SK-MEL-5 (cell line): ENCODE results near the gene SIAH1. TPM values are rescaled to one million over a fixed set of nuclear protein-coding genes. Genes with fewer than 3 reads are reported as not detected.
"Not testable (repeated sequence)": the region's sequence is repeated elsewhere in the genome, so short reads cannot be mapped to it uniquely, and the experiment has no call there.

Source experiments
- DNase-seq: peaks from one replicate; pipeline ENCODE4 v3.0.0-alpha.2; 2016; ENCODE audit warnings: low read depth, low spot score
- in situ Hi-C: cut with HindIII; loops from 2 replicates; pipeline ENCODE4 v1.10.0; 2016; ENCODE audit warnings: low sequenced_read_pairs, high pct_unique_total_duplicates, low pct_unique_long_range_greater_than_20kb
- polyA plus RNA-seq, 2 experiments: library from polyadenylated mRNA; depleted of rRNA; stranded (reverse); fragments of >200 nt; gene quantifications; 2 replicates each; pipeline ENCODE4 v1.2.3, GENCODE V29; 2015
- total RNA-seq: library from RNA; depleted of rRNA; stranded (reverse); fragments of >200 nt; shearing (Covaris generic); gene quantifications from 2 replicates; pipeline ENCODE4 v1.2.3, GENCODE V29; 2014; rRNA removed

The SIAH1 gene, protein sequence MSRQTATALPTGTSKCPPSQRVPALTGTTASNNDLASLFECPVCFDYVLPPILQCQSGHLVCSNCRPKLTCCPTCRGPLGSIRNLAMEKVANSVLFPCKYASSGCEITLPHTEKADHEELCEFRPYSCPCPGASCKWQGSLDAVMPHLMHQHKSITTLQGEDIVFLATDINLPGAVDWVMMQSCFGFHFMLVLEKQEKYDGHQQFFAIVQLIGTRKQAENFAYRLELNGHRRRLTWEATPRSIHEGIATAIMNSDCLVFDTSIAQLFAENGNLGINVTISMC
- 33.2 and 34.7 TPM in 2 replicates for total RNA-seq
- polyA plus RNA-seq (2015; cell fraction: cytosol; rRNA removed), result 24.2 and 28.1 TPM in 2 replicates
- polyA plus RNA-seq (2015; cell fraction: nucleus; rRNA removed), result 22.9 and 34.8 TPM in 2 replicates

DNA sequence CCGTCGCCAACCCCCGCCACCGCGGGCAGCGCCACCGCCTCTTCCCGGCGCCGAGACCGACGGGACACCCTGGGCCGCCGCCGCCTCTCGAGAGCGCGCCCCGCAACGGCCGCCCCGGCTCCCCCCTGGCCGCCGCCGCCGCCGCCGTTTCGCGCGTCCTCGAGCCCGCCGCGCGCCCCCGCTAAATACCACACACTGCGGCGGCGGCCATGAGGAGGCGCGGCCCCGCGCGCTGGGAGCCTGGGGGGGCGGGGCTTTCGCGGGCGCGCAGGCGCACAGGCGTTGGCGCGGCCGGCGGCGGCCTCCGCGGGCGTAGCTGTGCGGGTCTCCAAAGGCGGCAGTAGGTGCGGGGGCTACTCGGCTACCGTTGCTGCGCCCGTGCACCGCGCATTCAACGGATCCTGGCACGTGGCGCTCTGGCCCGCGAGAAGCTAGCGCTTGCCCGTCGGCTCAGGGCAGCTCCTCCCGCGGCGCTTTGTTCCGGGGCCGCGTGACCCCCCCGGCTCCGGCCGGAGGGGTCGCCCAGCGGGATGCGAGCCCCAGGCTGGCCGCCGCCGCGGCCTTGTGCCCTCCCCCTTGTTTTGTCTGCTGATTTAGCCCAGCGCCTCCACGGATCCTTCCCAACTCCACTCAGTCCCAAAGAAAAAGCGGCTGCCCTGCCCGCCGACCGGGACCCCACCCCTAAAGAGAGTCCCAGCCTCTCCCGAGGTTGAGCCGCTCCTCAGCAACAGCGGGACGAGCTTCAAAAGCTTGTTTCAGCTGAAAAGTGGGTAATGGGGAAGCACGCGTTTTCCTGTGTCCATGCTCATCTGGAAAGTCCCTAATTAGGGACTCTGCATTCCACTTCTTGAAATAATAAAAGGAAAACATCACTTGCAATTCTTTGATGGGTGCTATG lies at the start of gene SIAH1:
Gene SIAH1, minus strand, starts transcription at position 161 of the 898 bp plus-strand sequence. CDS start 22,985 bp downstream, outside the sequence.
- in situ Hi-C loops, result no loop called here
- peak; percentile 75 for DNase-seq

DNA sequence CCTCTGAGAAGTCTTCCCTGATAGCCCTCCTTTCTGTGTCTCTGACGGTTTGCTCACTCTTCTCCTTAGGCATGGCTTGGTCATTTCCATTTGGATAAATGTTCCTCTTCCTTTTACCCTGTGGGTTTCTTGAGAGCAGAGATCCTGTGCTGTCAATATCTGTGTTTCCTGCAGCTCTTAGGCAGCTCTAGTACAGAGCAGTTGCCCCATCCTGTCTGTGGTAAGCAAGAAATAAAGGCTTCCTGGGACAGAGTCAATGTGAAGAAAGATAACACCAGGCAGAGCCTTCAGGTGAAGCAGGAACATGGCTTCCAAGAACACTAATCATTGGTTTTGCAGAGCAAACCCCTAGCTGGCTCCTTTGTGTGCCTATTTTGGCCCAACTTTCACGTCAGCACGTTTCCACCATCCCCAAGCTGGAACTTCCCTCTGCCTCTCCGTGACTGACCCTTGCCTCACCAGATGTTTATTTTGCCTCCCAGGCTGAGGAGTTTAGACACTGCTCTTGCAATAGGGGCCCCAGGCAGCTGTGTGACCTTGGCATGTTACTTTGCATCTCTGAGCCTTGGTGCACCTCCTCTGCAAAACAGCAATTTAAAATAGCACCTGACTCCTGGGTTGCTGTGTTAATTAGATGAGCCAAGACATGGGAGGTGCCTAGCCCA lies 49.6 kb upstream of the SIAH1 start:
- DNase-seq, result no peak
- in situ Hi-C loops, result no loop called here

DNA sequence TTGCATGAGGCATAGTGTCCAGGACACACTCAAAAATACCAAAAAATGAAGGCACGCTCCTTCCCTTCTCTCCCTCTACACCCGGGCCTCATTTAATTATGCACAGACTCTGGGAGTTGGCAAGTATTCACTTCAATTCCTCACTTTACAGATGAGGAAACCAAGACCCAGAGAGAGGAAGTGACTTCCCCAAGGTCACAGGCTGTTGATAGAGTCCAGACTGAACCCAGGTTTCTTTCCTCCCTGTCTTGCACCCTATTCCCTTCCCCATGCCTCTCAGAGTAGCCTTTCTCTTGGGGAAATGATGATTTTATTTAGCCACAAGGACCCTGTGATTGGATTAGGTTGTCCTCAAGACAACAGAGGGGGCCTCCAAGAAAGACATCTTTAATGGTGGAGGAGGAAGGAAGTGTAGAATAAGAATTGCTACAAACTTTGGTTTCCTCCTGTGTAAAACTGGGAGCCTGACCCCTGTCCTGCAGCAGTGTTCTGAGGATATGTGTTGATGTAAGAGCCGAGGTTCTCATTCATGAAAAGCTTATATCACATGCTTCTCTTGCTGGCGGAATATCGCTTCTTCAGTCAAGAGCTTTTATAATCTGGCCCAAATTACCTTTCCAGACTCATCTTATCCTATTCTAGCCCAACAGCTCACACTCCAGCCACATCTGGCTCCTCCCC lies 48.8 kb upstream of the SIAH1 start:
- in situ Hi-C loops, result no loop called here
- no peak for DNase-seq

DNA sequence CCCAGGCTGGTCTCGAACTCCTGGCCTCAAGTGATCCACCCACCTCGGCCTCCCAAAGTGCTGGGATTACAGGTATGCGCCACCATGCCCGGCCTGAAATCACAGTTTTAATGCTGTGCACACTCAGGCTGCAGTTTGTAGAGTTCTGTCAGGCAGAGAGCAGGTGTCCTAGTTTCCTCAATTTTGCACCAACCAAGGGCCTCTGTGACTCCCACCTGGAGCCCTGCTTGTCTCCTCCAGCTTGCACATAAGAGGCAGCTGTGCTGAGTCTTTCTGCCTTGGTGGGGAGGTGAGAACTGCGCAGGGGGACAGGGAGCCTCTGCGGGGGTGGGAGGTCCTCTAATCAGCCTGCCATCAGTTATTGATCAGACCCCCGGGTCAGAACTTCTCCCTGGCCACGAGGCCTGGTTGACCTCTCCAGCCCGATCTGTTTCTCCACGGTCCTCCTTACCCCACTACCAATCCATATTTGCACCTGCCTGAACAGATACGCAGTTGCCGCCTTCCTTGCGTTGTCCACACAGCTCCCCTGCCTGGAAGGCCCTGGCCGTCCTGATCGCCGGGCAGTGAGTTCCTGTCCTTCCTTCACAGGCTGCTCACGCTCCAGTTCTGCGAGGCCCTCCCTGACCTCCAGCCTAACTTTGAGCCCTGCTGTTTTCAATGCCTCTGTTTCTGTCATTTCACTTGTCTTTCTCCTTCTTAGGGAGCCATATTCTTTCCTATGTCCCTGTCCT lies 48.1 kb upstream of the SIAH1 start:
- DNase-seq, result no peak
- in situ Hi-C loops, result no loop called here

DNA sequence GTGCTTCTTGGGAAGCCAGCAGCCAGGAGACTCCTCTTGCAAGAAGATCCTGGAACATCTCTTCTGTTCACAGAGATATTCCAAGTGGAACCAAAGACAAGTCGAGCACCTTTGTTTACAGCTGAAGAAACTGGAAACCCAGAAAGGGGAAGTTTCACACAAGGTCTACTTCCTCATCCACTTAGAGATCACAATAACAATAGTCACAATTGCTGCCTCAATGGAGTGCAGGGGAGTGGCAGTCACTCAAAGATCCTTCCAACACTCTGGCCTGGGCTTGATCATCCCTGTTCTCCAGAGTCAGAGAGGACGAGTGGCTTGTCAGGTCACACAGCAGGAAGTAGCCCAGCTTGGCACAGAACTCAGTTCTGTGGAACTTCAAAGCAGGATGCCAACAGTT lies 46.9 kb upstream of the SIAH1 start:
- in situ Hi-C loops, result no loop called here
- DNase-seq, result no peak

DNA sequence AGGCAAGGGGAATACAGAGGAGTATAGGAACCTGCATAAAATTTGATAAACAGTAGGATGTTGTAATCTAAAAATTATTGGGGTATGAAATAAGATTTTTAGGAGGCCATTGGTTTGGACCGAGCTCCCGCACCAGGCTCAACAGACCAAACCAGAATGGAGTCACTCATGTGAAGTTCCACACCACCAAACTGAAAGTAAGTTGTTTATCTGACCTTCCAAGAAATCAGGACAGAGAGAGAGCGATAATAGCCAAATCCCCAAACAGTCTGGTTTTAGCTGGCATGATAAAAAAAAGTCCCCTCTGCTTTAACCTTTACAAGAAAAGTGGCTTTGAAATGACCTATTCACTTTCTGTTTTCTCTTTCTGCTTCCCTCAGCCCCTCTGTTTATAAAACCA lies 45.7 kb upstream of the SIAH1 start:
- in situ Hi-C loops, result no loop called here
- DNase-seq, result no peak

DNA sequence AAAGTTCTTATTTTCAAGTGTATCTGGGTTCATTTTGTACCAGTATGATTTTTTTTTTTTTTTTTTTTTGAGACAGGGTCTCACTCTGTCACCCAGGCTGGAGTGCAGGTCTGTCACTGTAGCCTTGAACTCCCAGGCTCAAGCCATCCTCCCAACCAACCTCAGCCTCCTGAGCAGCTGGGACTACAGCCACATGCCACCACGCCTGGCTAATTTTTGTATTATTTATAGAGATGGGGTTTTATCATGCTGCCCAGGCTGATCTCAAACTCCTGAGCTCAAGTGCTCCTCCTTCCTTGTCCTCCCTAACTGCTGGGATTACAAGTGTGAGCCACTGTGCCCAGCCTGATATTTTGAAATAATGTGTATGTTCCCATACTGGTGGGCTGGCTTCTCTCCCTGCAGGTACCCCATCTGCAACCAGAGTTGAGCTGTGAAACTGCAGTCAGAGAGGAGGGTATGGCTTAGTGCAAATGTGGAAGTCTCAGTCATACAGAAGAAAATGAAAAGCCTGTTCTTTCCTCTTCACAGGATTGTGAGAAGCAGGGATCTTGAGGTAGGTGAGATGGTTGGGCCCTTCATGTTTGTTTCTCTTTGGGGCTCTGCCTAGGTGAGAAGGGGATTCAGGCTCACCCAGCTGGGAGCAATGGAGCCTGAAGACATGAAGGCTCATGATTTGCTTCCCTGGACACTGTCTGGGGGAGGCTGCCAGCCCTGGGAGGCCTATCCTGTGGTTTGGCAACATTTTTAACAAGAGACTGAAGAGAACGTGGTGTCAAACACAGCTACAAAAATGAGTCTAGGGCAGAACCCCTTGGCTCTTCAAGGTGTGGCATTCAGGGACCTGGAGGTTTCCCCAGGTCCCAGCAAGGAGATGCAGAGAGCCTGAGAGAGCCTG lies 41.3 kb upstream of the SIAH1 start:
- no peak for DNase-seq
- in situ Hi-C loops, result no loop called here

DNA sequence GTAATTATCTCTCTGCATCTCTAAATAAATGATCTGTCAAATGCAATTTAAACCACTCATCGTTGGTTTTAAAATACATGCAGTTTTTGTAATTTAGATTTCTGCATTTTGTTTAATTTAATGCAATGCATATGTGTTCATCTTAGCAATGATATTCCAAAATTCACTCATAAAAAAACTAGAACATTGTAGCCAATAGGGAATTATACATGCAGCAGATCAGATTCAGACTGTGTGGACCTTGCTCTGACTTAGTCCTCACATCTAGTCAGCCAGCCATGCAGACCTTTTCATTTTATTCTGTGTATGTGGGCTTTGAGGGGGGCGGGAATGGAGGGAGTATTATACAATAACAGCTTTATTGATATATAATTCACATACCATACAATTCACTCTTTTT lies 37.3 kb upstream of the SIAH1 start:
- in situ Hi-C loops, result no loop called here
- no peak for DNase-seq

DNA sequence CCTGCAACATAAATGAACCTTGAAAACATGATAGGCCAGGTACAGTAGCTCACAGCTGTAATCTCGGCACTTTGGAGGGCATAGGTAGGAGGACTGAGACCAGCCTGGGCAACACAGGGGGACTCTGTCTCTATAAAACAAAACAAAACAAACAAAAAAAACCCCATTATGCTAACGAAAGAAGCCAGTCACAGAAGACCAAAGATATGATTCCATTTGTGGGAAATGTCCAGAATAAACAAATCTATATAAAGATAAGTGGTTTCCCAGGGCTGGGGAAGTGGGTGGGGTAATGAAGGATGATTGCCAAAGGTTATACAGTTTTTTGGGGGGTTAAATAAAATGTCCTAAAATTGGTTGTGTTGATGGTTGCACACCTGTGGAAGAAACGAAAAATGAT lies 36.5 kb upstream of the SIAH1 start:
- no peak for DNase-seq
- in situ Hi-C loops, result no loop called here

DNA sequence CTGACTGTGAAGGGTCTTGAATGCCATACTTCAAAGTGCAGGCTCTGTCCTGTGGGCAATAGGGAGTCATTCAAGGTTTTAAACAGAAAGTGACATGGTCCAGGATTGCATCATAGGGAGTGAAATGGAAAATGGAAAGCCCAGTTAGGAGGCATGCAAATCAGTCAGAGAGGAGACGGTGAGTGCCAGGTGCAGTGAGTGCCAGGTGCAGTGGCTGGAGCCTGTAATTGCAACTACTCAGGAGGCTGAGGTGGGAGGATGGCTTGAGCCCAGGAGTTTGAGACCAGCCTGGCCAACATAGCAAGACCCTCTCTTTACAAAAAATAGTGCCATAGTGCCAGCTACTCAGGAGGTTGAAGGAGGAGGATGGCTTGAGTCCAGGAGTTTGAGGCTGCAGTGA lies 35.2 kb upstream of the SIAH1 start:
- DNase-seq, result no peak
- in situ Hi-C loops, result no loop called here

DNA sequence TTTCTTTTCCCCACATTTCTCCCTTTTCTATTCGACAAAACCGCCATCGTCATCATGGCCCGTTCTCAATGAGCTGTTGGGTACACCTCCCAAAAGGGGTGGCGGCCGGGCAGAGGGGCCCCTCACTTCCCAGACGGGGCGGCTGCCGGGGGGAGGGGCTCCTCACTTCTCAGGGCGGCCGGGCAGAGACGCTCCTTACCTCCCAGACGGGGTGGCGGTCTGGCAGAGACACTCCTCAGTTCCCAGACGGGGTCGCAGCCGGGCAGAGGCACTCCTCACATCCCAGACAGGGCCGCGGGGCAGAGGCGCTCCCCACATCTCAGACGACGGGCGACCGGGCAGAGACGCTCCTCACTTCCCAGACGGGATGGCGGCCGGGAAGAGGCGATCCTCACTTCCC lies 31.4 kb upstream of the SIAH1 start:
- in situ Hi-C loops, DNase-seq: not testable (repeated sequence)

DNA sequence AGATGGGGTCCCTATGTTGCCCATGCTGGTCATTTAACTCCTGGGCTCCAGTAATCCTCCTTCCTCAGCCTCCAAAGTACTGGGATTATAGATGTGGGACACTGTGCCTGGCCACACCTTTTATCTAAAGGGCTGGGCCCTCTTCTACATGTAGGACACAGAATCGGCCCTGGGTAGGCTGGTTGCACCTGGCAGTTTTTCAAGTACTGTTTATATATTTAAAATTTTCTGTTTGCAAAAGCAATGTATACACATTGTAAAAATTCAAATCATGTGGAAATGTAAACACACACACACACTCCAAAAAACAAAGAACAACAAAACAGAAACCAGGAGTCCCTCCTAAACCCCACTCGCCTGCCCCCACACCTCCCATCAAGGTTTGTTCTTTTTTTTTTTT lies 28.1 kb upstream of the SIAH1 start:
- in situ Hi-C loops, result no loop called here
- no peak for DNase-seq

DNA sequence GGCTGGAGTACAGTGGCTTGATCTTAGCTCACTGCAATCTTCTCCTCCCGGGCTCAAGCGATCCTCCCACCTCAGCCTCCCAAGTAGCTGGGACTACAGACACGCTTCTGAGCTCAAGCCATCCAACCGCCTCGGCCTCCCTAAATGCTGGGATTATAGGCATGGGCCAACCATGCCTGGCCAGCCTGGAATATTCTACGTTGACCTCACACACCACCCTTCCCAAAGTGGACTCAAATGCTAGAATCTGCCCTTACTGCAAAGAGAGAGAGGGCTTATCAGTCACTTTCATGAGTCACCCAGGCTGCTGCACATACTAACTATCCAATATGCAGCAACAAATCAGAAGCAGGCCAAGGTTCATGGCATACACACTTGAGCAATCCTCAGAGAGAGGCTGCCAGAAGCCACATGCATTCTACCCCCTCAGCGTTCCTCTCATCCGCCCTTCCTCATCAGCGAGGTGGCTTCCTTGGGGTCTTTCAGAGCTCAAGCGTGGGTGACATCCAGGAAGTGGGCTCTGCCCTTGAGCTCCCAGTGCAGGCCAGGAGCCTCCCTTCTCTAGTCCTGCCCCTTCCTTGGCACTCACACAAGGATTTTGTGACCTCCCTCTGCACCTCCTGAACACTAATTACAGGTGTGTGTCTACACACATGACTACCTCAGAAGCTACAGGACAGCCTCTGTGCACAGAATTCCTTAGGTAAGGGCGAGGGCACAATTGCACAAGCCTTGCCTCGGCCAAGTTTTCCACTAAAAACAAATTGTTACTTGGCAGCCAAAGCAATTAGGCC lies 24.8 kb upstream of the SIAH1 start:
- in situ Hi-C loops, result no loop called here
- no peak for DNase-seq

DNA sequence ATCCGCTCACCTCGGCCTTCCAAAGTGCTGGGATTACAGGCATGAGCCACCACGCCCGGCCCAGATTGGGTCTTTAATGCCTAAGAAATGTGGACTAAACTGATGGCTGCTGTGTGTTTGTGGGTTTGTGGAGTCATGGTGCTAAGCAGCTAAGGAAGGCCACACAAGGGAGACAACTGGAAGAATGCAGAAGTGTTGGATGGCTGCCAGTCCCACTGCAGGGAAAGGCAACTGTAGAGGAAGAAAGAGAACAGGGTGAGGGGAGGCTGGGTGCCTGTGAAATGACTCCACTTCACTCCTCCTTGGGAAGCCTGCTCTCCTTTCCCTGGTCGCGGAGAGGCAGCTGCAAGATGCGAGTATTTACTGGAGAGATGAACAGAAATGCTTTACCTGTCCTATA lies 23.5 kb upstream of the SIAH1 start:
- in situ Hi-C loops, result no loop called here
- peak; percentile 20 for DNase-seq

DNA sequence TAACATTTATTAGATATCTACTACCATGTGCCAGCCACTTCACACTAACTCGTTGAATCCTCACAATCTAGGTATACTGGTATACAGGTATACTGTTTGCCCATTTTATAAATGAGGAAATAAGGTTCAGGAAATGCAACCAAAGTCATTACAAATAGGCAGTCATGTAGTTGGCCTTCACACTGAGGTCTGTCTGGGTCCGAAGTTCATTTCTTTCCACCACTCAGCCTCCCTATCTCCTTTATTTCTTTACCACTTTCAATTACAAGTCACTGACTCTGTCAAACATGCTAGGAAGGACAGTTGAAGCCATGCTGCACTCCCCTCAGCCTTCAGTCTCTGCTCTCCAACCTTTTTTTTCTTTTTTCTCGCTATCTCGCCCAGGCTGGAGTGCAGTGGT lies 20.7 kb upstream of the SIAH1 start:
- DNase-seq, result no peak
- in situ Hi-C loops, result no loop called here

DNA sequence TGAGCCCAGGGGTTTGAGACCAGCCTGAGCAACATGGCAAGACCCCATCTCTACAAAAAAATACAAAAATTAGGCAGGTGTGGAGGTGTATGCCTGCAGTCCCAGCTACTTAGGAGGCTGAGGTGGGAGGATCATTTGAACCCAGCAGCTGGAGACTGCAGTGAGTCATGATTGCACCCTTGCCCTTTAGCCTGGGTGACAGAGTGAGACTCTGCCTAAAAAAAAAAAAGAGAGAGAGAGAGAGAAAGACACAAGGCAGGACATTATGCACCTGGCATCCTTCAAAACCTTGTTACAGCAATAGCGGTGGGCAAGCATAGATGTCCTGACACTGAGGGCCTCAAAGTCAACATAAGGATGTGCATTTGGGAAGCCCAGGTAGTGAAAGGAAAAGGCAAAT lies 19.9 kb upstream of the SIAH1 start:
- DNase-seq, result no peak
- in situ Hi-C loops, result no loop called here
